ENCODE results near the gene CCL21. TPM values are rescaled to one million over a fixed set of nuclear protein-coding genes. Genes with fewer than 3 reads are reported as not detected.

Gene CCL21
- total RNA-seq, 1 donor from 2014 or later, result 32.5 TPM

GRCh38 chr9:34714007-34714406 is 4.1 kb upstream of the CCL21 start:
- ATAC-seq (no peak), DNase-seq (no peak)
- intact Hi-C loops (cut with micrococcal nuclease), result no loop called here

- intact Hi-C loops (cut with micrococcal nuclease), result no loop called here
- ATAC-seq (no peak), DNase-seq (no peak)
Measured at GRCh38 chr9:34712140-34712539, 2.2 kb upstream of the CCL21 start.

- intact Hi-C loops (cut with micrococcal nuclease), result no loop called here
- ATAC-seq (peak; percentile 23), DNase-seq (no peak)
Measured at GRCh38 chr9:34709196-34709978, 549 bp downstream of the CCL21 start.

GRCh38 chr9:34707130-34707529 is 2.8 kb downstream of the CCL21 start:
- ATAC-seq, result no peak
- intact Hi-C loops (cut with micrococcal nuclease), result no loop called here

GRCh38 chr9:34701769-34702736 is 7.9 kb downstream of the CCL21 start:
- ATAC-seq (peak; percentile 95), DNase-seq (peak; percentile 91)
- intact Hi-C loops (cut with micrococcal nuclease), result no loop called here

More at GRCh38 chr9:34707130-34707529, 2.8 kb downstream of the CCL21 start:
- no peak for DNase-seq

GRCh38 chr9:34701023-34701768 is 8.7 kb downstream of the CCL21 start:
- peak; percentile 87 for DNase-seq
- peak; percentile 96 for ATAC-seq
- intact Hi-C loops (cut with micrococcal nuclease), result no loop called here

- no peak for DNase-seq
- ATAC-seq, result no peak
- intact Hi-C loops (cut with micrococcal nuclease), result no loop called here
Measured at GRCh38 chr9:34694811-34695210, 15.1 kb downstream of the CCL21 start.

- intact Hi-C loops (cut with micrococcal nuclease), result no loop called here
- DNase-seq, result no peak
- no peak for ATAC-seq
Measured at GRCh38 chr9:34693560-34693959, 16.4 kb downstream of the CCL21 start.

- DNase-seq (no peak), ATAC-seq (no peak)
- intact Hi-C loops (cut with micrococcal nuclease), result no loop called here
Measured at GRCh38 chr9:34691936-34692315, 18.0 kb downstream of the CCL21 start.

GRCh38 chr9:34690983-34691935 is 18.7 kb downstream of the CCL21 start, which contains the start of gene CCL19:
TSS of gene CCL19 (minus strand) at chr9:34691276. CDS start at chr9:34691139, 137 bp downstream.
- intact Hi-C loops (cut with micrococcal nuclease), result no loop called here
- DNase-seq, result no peak
- no peak for ATAC-seq

GRCh38 chr9:34689512-34689911 is 20.4 kb downstream of the CCL21 start:
- intact Hi-C loops (cut with micrococcal nuclease), result no loop called here
- no peak for ATAC-seq
- DNase-seq, result no peak

- DNase-seq (no peak), ATAC-seq (no peak)
- intact Hi-C loops (cut with micrococcal nuclease), result no loop called here
Measured at GRCh38 chr9:34689116-34689470, 20.8 kb downstream of the CCL21 start.

GRCh38 chr9:34688329-34689115 is 21.4 kb downstream of the CCL21 start:
- intact Hi-C loops (cut with micrococcal nuclease), result no loop called here
- DNase-seq, result no peak
- no peak for ATAC-seq

- no peak for DNase-seq
- intact Hi-C loops (cut with micrococcal nuclease), result no loop called here
- no peak for ATAC-seq
Measured at GRCh38 chr9:34687276-34688030, 22.5 kb downstream of the CCL21 start.

GRCh38 chr9:34686732-34687131 is 23.2 kb downstream of the CCL21 start:
- ATAC-seq (no peak), DNase-seq (no peak)
- intact Hi-C loops (cut with micrococcal nuclease), result no loop called here

GRCh38 chr9:34686231-34686630 is 23.7 kb downstream of the CCL21 start:
- ATAC-seq (peak; percentile 65), DNase-seq (peak; percentile 55)
- intact Hi-C loops (cut with micrococcal nuclease), result no loop called here

- no peak for ATAC-seq
- intact Hi-C loops (cut with micrococcal nuclease), result no loop called here
- no peak for DNase-seq
Measured at GRCh38 chr9:34685591-34685990, 24.3 kb downstream of the CCL21 start.
